Endothelial cell of umbilical vein (primary cell): Measurements from ENCODE around the gene FGF19.

Source experiments
- EZH2 ChIP-seq: IDR thresholded peaks from 2 replicates; pipeline ENCODE4 v1.6.1; 2012; ENCODE audit warnings: borderline replicate concordance, low read depth, mild to moderate bottlenecking, moderate library complexity, low read length, inconsistent platforms; ENCODE audit not compliant: severe bottlenecking
- GATA2 ChIP-seq: IDR thresholded peaks from 2 replicates; pipeline ENCODE4 v1.7.0; 2011; ENCODE audit warnings: low read depth, mild to moderate bottlenecking, moderate library complexity, mixed read lengths, low read length; ENCODE audit not compliant: insufficient read length, insufficient read depth
- MYC ChIP-seq: IDR thresholded peaks from one replicate; pipeline ENCODE4 v1.6.1; 2011; ENCODE audit warnings: mild to moderate bottlenecking, low read depth, low read length
- POLR2A ChIP-seq: IDR thresholded peaks from 2 replicates; pipeline ENCODE4 v1.6.1; 2012; ENCODE audit warnings: low read depth, mild to moderate bottlenecking, control low read depth, low read length
- POLR2AphosphoS5 ChIP-seq: IDR thresholded peaks from 2 replicates; pipeline ENCODE4 v1.6.1; 2012; ENCODE audit warnings: low read depth, mild to moderate bottlenecking, control low read depth, low read length, moderate library complexity; ENCODE audit not compliant: insufficient read depth
- TF ChIP-seq, protein P1 (sequence below), 2 donors: IDR thresholded peaks; 1 replicate in 1 of 2; 2 replicates in 1 of 2; pipeline ENCODE4 v1.5.1; 2011; ENCODE audit warnings: low read length in 2 of 2, mild to moderate bottlenecking in 2 of 2, moderate library complexity in 2 of 2, control low read depth in 1 of 2, inconsistent platforms in 1 of 2, low read depth in 1 of 2; ENCODE audit not compliant: insufficient read depth in 1 of 2; ENCODE audit errors: extremely low read depth in 1 of 2
- TF ChIP-seq, protein P2 (sequence below): IDR thresholded peaks from 2 replicates; pipeline ENCODE4 v1.6.1; 2011; ENCODE audit not compliant: insufficient read depth, insufficient read length

DNA sequence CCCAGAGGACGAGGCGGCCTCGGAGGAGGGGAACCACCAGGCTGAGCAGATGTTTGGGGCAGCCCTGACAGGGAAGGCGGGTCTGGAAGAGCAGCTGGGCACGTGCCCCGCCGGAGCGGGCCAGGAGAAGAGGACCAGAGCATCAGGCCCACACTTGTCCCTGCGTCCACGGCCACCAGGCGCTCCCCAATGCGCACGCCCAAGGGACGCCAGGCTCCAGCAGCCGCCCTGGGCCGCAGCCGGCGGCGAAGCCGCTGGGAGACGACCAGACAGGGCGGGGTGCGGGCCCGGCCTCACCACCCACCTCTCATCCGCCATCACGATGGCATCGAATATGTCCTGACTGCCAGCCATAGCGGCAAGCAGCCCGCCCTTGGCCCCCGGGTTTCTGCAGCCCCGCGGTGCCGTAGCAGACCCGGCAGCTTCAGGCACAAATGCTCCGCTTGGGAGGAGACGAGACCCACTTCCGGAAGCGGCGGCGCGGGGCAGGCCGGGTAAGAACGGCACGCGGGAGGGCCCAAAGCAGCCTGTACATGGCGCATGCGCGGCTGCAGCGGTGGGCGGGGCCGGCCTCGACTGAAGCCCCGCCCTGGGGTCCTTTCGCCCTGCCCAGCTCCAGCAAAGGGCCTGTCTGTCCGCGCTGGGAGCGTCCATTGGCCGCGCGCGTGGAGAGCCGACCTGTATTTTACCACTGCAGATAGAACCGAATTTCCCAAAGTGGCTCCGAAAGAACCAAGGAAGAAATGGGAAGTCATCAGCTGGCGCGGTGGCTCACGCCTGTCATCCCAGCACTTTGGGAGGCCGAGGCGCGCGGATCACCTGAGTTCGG lies 28.7 kb downstream of the FGF19 start, which contains the start of gene LTO1:
- TF ChIP-seq, protein P1, sequence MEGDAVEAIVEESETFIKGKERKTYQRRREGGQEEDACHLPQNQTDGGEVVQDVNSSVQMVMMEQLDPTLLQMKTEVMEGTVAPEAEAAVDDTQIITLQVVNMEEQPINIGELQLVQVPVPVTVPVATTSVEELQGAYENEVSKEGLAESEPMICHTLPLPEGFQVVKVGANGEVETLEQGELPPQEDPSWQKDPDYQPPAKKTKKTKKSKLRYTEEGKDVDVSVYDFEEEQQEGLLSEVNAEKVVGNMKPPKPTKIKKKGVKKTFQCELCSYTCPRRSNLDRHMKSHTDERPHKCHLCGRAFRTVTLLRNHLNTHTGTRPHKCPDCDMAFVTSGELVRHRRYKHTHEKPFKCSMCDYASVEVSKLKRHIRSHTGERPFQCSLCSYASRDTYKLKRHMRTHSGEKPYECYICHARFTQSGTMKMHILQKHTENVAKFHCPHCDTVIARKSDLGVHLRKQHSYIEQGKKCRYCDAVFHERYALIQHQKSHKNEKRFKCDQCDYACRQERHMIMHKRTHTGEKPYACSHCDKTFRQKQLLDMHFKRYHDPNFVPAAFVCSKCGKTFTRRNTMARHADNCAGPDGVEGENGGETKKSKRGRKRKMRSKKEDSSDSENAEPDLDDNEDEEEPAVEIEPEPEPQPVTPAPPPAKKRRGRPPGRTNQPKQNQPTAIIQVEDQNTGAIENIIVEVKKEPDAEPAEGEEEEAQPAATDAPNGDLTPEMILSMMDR (IDR thresholded peaks at IDR 0.05; ENCODE audit: extremely low read depth in 1 of 2, insufficient read depth in 1 of 2, low read depth in 1 of 2, low read length in 2 of 2), result peak in 1 of 2 donors; percentile 3
- TF ChIP-seq POLR2AphosphoS5 (peak; percentile 88), POLR2A (peak; percentile 93), MYC (no peak), EZH2 (no peak), GATA2 (no peak)
- TF ChIP-seq, protein P2, sequence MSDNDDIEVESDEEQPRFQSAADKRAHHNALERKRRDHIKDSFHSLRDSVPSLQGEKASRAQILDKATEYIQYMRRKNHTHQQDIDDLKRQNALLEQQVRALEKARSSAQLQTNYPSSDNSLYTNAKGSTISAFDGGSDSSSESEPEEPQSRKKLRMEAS, result peak; percentile 68
